Left lung (tissue), 10 donors: ENCODE measurements around the gene ST7. TPM values are rescaled to one million over a fixed set of nuclear protein-coding genes. Genes with fewer than 3 reads are reported as not detected.

ENCODE experiments used
- ATAC-seq: fragments of 200-7000 bp; cut with Tn5 transposase; one replicate; pipeline ENCODE4 v1.9.1; 2020; ENCODE audit warnings: moderate library complexity
- DNase-seq, 4 donors: peaks; one replicate each; pipeline ENCODE4 v3.0.0-alpha.2; 2013 to 2020
- H3K27ac ChIP-seq, 2 donors: fragments of 200-600 bp; sonication (generic) in 1 of 2; one replicate each; pipeline versions ENCODE4 v1.5.0 to v1.8.0; 2020 to 2021
- H3K27me3 ChIP-seq, 2 donors: fragments of 200-600 bp; sonication (generic) in 1 of 2; one replicate each; pipeline versions ENCODE4 v1.5.0 to v1.8.0; 2020 to 2021
- H3K36me3 ChIP-seq, 2 donors: fragments of 200-600 bp; sonication (generic) in 1 of 2; one replicate each; pipeline versions ENCODE4 v1.5.0 to v1.8.0; 2020 to 2021
- H3K4me1 ChIP-seq, 2 donors: fragments of 200-600 bp; one replicate each; pipeline ENCODE4 v1.8.0; 2021
- H3K4me3 ChIP-seq, 2 donors: fragments of 200-600 bp; sonication (generic) in 1 of 2; one replicate each; pipeline versions ENCODE4 v1.5.0 to v1.8.0; 2020 to 2021; ENCODE audit warnings: mild to moderate bottlenecking in 1 of 2
- H3K9me3 ChIP-seq, 2 donors: fragments of 200-600 bp; sonication (generic) in 1 of 2; one replicate each; pipeline versions ENCODE4 v1.5.0 to v1.8.0; 2020 to 2021
- CTCF ChIP-seq, 2 donors: fragments of 200-600 bp; sonication (generic) in 1 of 2; IDR thresholded peaks; one replicate each; pipeline versions ENCODE4 v1.5.0 to v1.8.0; 2021; ENCODE audit warnings: antibody characterized with exemption in 2 of 2
- intact Hi-C, 2 donors: fragments of 100-400 bp; cut with DNase I; formaldehyde crosslinking; loops; one replicate each; pipeline versions ENCODE4 v1.11.2 to v1.14.2; 2022
- polyA plus RNA-seq, 6 donors: library from polyadenylated mRNA; unstranded; fragments of 120-200 nt; gene quantifications; one replicate each; pipeline ENCODE4 v1.2.1, GENCODE V29; 2013; ENCODE audit not compliant: insufficient read length in 6 of 6
- total RNA-seq, 2 donors: library from RNA; stranded (reverse); fragmentation: NEBNext Ultra II Directional; extraction: Animal tissue kit (Norgen Biotek cat#: 25700); gene quantifications; one replicate each; pipeline ENCODE4 v1.2.1, GENCODE V29; 2021
- donor health status: DM: no; HTN: yes; CAD: no.
- donor health status: DM: no; HTN: no; CAD: no.

The ST7 gene
- total and polyA plus RNA-seq, 8 donors, result 36.3 to 60.6 (median 48.4) TPM

GRCh38 chr7:117210397-117210796 is 257.1 kb downstream of the ST7 start:
- ATAC-seq, result no peak
- H3K9me3 ChIP-seq, result no peaks in the 10 kb centered on the region
- H3K27me3 ChIP-seq, result no peaks in the 10 kb centered on the region
- H3K27ac ChIP-seq, result peak overlapping the region in 1 of 2 donors; percentile 16
- peaks cover 0 to 3% of the 10 kb centered on the region in 2 donors for H3K4me1 ChIP-seq
- H3K36me3 ChIP-seq, result peaks cover 0 to 5% of the 10 kb centered on the region in 2 donors
- H3K4me3 ChIP-seq, result no peak overlapping the region
- TF ChIP-seq CTCF (IDR thresholded peaks at IDR 0.05), result no peak
- intact Hi-C loops, result no loop called here
- DNase-seq, result no peak

GRCh38 chr7:117210908-117211307 is 257.6 kb downstream of the ST7 start:
- no peak for TF ChIP-seq CTCF (IDR thresholded peaks at IDR 0.05)
- peaks cover 0 to 3% of the 10 kb centered on the region in 2 donors for H3K4me1 ChIP-seq
- H3K4me3 ChIP-seq, result no peak overlapping the region
- ATAC-seq, result no peak
- H3K36me3 ChIP-seq, result peaks cover 0 to 5% of the 10 kb centered on the region in 2 donors
- H3K9me3 ChIP-seq, result no peaks in the 10 kb centered on the region
- H3K27ac ChIP-seq, result peak overlapping the region in 1 of 2 donors; percentile 16
- intact Hi-C loops, result no loop called here
- no peaks in the 10 kb centered on the region for H3K27me3 ChIP-seq
- no peak for DNase-seq

GRCh38 chr7:117211614-117212013 is 258.3 kb downstream of the ST7 start:
- Histone ChIP-seq H3K4me1 (peaks cover 0 to 3% of the 10 kb centered on the region in 2 donors), H3K27ac (no peak overlapping the region), H3K27me3 (no peaks in the 10 kb centered on the region), H3K4me3 (no peak overlapping the region), H3K9me3 (no peaks in the 10 kb centered on the region), H3K36me3 (peaks cover 0 to 5% of the 10 kb centered on the region in 2 donors)
- intact Hi-C loops, result no loop called here
- TF ChIP-seq CTCF (IDR thresholded peaks at IDR 0.05), result no peak
- no peak for ATAC-seq
- no peak for DNase-seq

- ATAC-seq (peak; percentile 95), DNase-seq (peak in 3 of 4 donors; percentile 34 to 63 (median 52))
- Histone ChIP-seq H3K9me3 (no peaks in the 10 kb centered on the region), H3K4me1 (peaks cover 0 to 3% of the 10 kb centered on the region in 2 donors), H3K27me3 (no peaks in the 10 kb centered on the region), H3K36me3 (peaks cover 0 to 5% of the 10 kb centered on the region in 2 donors), H3K27ac (no peak overlapping the region), H3K4me3 (no peak overlapping the region)
- intact Hi-C loops, result no loop called here
- peak; percentile 88 to 91 for TF ChIP-seq CTCF (IDR thresholded peaks at IDR 0.05)
Measured at GRCh38 chr7:117212969-117213877, 259.9 kb downstream of the ST7 start.

- no peaks in the 10 kb centered on the region for H3K9me3 ChIP-seq
- intact Hi-C loops, result no loop called here
- ATAC-seq, result no peak
- peaks cover 0 to 5% of the 10 kb centered on the region in 2 donors for H3K36me3 ChIP-seq
- H3K4me1 ChIP-seq, result peaks cover 0 to 3% of the 10 kb centered on the region in 2 donors
- no peak for DNase-seq
- no peak overlapping the region for H3K4me3 ChIP-seq
- H3K27ac ChIP-seq, result no peak overlapping the region
- no peak for TF ChIP-seq CTCF (IDR thresholded peaks at IDR 0.05)
- no peaks in the 10 kb centered on the region for H3K27me3 ChIP-seq
Measured at GRCh38 chr7:117216010-117216409, 262.7 kb downstream of the ST7 start.
